ENCODE data around the gene DNAJC3.
"Not testable (repeated sequence)": the region's sequence is repeated elsewhere in the genome, so short reads cannot be mapped to it uniquely, and the experiment has no call there.

DNAJC3 gene

DNA sequence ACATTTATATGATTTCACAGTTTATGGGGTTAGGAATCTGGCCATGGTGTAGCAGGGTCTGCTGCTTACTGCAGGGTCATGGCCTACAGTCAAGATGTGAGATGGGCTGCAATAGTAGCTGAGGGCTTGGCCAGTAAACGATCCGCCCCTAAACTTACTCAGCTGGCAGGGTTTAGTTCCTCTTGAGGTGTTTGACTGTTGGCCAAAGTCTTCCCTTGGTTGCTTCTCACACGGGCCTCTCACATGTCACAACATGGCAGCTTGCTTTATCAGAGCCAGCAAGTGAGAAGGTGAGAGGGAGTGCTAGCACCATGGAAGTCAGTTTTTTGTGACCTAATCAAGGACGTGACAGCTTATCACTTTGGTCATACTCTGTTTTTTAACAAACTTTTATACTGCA is 77.1 kb downstream of the DNAJC3 start:
- DNase-seq (ENCODE audit: low read depth in 1 of 2, low spot score in 1 of 2): peak; percentile 14 to 90
- peak overlapping the region; percentile 25 for H3K27ac ChIP-seq (replicated peaks)
- no peaks in the 10 kb centered on the region for H3K27me3 ChIP-seq (ENCODE audit: insufficient read depth, poor library complexity, severe bottlenecking)
- no peak for TF ChIP-seq POLR2AphosphoS5 (IDR thresholded peaks at IDR 0.05; ENCODE audit: low read depth)
- TF ChIP-seq GABPA (IDR thresholded peaks at IDR 0.05; ENCODE audit: low read depth): no peak
- TF ChIP-seq SPI1 (IDR thresholded peaks at IDR 0.05; ENCODE audit: borderline replicate concordance, low read depth): no peak
- TF ChIP-seq, protein P1, sequence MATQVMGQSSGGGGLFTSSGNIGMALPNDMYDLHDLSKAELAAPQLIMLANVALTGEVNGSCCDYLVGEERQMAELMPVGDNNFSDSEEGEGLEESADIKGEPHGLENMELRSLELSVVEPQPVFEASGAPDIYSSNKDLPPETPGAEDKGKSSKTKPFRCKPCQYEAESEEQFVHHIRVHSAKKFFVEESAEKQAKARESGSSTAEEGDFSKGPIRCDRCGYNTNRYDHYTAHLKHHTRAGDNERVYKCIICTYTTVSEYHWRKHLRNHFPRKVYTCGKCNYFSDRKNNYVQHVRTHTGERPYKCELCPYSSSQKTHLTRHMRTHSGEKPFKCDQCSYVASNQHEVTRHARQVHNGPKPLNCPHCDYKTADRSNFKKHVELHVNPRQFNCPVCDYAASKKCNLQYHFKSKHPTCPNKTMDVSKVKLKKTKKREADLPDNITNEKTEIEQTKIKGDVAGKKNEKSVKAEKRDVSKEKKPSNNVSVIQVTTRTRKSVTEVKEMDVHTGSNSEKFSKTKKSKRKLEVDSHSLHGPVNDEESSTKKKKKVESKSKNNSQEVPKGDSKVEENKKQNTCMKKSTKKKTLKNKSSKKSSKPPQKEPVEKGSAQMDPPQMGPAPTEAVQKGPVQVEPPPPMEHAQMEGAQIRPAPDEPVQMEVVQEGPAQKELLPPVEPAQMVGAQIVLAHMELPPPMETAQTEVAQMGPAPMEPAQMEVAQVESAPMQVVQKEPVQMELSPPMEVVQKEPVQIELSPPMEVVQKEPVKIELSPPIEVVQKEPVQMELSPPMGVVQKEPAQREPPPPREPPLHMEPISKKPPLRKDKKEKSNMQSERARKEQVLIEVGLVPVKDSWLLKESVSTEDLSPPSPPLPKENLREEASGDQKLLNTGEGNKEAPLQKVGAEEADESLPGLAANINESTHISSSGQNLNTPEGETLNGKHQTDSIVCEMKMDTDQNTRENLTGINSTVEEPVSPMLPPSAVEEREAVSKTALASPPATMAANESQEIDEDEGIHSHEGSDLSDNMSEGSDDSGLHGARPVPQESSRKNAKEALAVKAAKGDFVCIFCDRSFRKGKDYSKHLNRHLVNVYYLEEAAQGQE (IDR thresholded peaks at IDR 0.05; ENCODE audit: insufficient replicate concordance, low read depth): no peak
- TF ChIP-seq, protein P2, sequence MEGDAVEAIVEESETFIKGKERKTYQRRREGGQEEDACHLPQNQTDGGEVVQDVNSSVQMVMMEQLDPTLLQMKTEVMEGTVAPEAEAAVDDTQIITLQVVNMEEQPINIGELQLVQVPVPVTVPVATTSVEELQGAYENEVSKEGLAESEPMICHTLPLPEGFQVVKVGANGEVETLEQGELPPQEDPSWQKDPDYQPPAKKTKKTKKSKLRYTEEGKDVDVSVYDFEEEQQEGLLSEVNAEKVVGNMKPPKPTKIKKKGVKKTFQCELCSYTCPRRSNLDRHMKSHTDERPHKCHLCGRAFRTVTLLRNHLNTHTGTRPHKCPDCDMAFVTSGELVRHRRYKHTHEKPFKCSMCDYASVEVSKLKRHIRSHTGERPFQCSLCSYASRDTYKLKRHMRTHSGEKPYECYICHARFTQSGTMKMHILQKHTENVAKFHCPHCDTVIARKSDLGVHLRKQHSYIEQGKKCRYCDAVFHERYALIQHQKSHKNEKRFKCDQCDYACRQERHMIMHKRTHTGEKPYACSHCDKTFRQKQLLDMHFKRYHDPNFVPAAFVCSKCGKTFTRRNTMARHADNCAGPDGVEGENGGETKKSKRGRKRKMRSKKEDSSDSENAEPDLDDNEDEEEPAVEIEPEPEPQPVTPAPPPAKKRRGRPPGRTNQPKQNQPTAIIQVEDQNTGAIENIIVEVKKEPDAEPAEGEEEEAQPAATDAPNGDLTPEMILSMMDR (IDR thresholded peaks at IDR 0.05; ENCODE audit: insufficient read depth, low read length): no peak
- H3K4me3 ChIP-seq (replicated peaks; ENCODE audit: insufficient read depth, low read length): no peak overlapping the region

DNA sequence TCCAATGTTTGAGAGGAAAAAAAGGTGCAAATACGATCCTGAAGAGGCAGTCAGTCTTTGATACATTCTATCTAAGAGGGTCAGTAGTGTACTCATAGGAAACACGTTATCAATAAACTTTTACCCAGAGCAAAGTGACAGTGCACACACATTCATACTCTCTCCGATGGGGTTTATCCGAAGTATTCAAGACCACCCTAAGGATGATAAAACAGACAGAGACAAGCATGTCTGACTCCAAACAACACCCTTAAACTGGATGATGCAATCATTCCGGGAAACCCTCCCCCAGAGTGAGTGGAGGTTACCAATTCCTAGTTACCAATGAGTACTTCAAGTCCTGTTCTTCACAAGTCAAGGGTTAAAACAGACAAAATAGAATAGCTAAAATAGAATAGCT is 79.1 kb downstream of the DNAJC3 start:
- Histone ChIP-seq H3K27me3 (ENCODE audit: insufficient read depth, poor library complexity, severe bottlenecking) (no peaks in the 10 kb centered on the region), H3K4me3 (replicated peaks; ENCODE audit: insufficient read depth, low read length) (no peak overlapping the region), H3K27ac (replicated peaks) (no peak overlapping the region)
- no peak for DNase-seq (ENCODE audit: low read depth in 1 of 2, low spot score in 1 of 2)
- TF ChIP-seq GABPA (IDR thresholded peaks at IDR 0.05; ENCODE audit: low read depth): no peak
- TF ChIP-seq, protein P2 (IDR thresholded peaks at IDR 0.05; ENCODE audit: insufficient read depth, low read length): no peak
- no peak for TF ChIP-seq POLR2AphosphoS5 (IDR thresholded peaks at IDR 0.05; ENCODE audit: low read depth)
- TF ChIP-seq, protein P1 (IDR thresholded peaks at IDR 0.05; ENCODE audit: insufficient replicate concordance, low read depth): no peak
- no peak for TF ChIP-seq SPI1 (IDR thresholded peaks at IDR 0.05; ENCODE audit: borderline replicate concordance, low read depth)

DNA sequence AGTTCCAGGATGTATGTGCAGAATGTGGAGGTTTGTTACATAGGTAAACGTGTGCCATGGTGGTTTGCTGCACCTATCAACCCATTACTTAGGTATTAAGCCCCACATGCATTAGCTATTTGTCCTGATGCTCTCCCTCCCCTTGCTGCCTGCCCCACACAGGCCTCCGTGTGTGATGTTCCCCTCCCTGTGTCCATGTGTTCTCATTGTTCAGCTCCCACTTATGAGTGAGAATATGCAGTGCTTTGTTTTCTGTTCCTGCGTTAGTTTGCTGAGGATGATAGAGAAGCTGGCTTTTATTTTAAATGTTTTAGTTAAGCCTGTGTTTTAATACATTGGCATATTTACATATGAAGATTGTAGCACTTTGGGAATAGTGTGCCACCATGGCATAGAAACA is 85.7 kb downstream of the DNAJC3 start:
- H3K27me3 ChIP-seq (ENCODE audit: insufficient read depth, poor library complexity, severe bottlenecking); H3K27ac ChIP-seq (replicated peaks); DNase-seq (ENCODE audit: low read depth in 1 of 2, low spot score in 1 of 2); H3K4me3 ChIP-seq (replicated peaks; ENCODE audit: insufficient read depth, low read length): not testable (repeated sequence)

DNA sequence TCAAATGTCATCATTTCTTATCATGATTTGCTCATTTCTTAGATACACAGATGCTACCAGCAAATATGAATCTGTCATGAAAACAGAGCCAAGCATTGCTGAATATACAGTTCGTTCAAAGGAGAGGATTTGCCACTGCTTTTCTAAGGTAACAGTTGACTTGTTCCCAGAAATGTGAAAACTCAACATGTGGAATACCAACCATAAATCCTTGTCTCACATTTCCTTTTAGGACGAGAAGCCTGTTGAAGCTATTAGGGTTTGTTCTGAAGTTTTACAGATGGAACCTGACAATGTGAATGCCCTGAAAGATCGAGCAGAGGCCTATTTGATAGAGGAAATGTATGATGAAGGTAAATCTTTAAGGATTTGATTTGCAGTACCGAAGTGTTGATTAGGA is 86.7 kb downstream of the DNAJC3 start:
- Histone ChIP-seq H3K4me3 (replicated peaks; ENCODE audit: insufficient read depth, low read length) (no peak overlapping the region), H3K27me3 (ENCODE audit: insufficient read depth, poor library complexity, severe bottlenecking) (no peaks in the 10 kb centered on the region), H3K27ac (replicated peaks) (no peak overlapping the region)
- DNase-seq (ENCODE audit: low read depth in 1 of 2, low spot score in 1 of 2): no peak
- no peak for TF ChIP-seq SPI1 (IDR thresholded peaks at IDR 0.05; ENCODE audit: borderline replicate concordance, low read depth)
- TF ChIP-seq, protein P1 (IDR thresholded peaks at IDR 0.05; ENCODE audit: insufficient replicate concordance, low read depth): no peak
